HEK293T (cell line): Measurements from ENCODE around the gene GPR34.
A peak's percentile ranks its signal among the peaks of the same experiment; 100 is the strongest.

Source experiments
- CTCF ChIA-PET: fragments of 350-600 bp; formaldehyde crosslinking; extraction: SDS; loops from one replicate; lab custom pipeline; 2021; ENCODE audit warnings: antibody characterized with exemption, inconsistent platforms; lab: Yijun Ruan, JAX
- POLR2A ChIA-PET: fragments of 350-600 bp; formaldehyde crosslinking; extraction: SDS; loops from one replicate; lab custom pipeline; 2020; ENCODE audit warnings: antibody characterized with exemption, inconsistent platforms; lab: Yijun Ruan, JAX
- DNase-seq: peaks from one replicate; pipeline ENCODE4 v3.0.0; 2012; ENCODE audit warnings: mixed read lengths; ENCODE audit errors: extremely low spot score
- ARNT ChIP-seq: fragments of 450-650 bp; IDR thresholded peaks from 2 replicates; pipeline ENCODE4 v1.6.1; 2017; ENCODE audit warnings: mild to moderate bottlenecking
- BHLHE40 ChIP-seq: fragments of 450-650 bp; IDR thresholded peaks from 2 replicates; pipeline ENCODE4 v1.6.1; 2016; ENCODE audit warnings: mild to moderate bottlenecking, moderate library complexity, borderline replicate concordance
- CTBP1 ChIP-seq: fragments of 450-650 bp; IDR thresholded peaks from 2 replicates; pipeline ENCODE4 v1.6.1; 2016; ENCODE audit warnings: borderline replicate concordance
- ELF4 ChIP-seq: fragments of 450-650 bp; IDR thresholded peaks from 2 replicates; pipeline ENCODE4 v1.6.1; 2017; ENCODE audit warnings: antibody characterized with exemption
- FOXA1 ChIP-seq: fragments of 450-650 bp; IDR thresholded peaks from 2 replicates; pipeline ENCODE4 v1.6.1; 2016; ENCODE audit warnings: mild to moderate bottlenecking
- FOXK2 ChIP-seq: fragments of 450-650 bp; IDR thresholded peaks from 2 replicates; pipeline ENCODE4 v1.6.1; 2016; ENCODE audit warnings: mild to moderate bottlenecking
- FOXM1 ChIP-seq: fragments of 450-650 bp; IDR thresholded peaks from 2 replicates; pipeline ENCODE4 v1.6.1; 2017; ENCODE audit warnings: mild to moderate bottlenecking, borderline replicate concordance
- HDGF ChIP-seq: fragments of 450-650 bp; IDR thresholded peaks from 2 replicates; pipeline ENCODE4 v1.6.1; 2017; ENCODE audit warnings: antibody characterized with exemption, borderline replicate concordance
- L3MBTL2 ChIP-seq: fragments of 450-650 bp; conservative IDR thresholded peaks from 2 replicates; pipeline ENCODE4 v1.6.1; 2016; ENCODE audit warnings: mild to moderate bottlenecking
- LEF1 ChIP-seq: fragments of 450-650 bp; IDR thresholded peaks from 2 replicates; pipeline ENCODE4 v1.6.1; 2017; ENCODE audit warnings: mild to moderate bottlenecking, borderline replicate concordance
- NFRKB ChIP-seq: fragments of 450-650 bp; IDR thresholded peaks from 2 replicates; pipeline ENCODE4 v1.6.1; 2016; ENCODE audit warnings: mild to moderate bottlenecking, moderate library complexity
- SP1 ChIP-seq: fragments of 450-650 bp; IDR thresholded peaks from 2 replicates; pipeline ENCODE4 v1.6.1; 2017
- SUZ12 ChIP-seq: fragments of 450-650 bp; IDR thresholded peaks from 2 replicates; pipeline ENCODE4 v1.6.1; 2016; ENCODE audit warnings: mild to moderate bottlenecking
- TARDBP ChIP-seq: fragments of 450-650 bp; IDR thresholded peaks from 2 replicates; pipeline ENCODE4 v1.6.1; 2016
- ZNF384 ChIP-seq: fragments of 450-650 bp; IDR thresholded peaks from 2 replicates; pipeline ENCODE4 v1.6.1; 2016
- TF ChIP-seq, protein P1 (sequence below): fragments of 450-650 bp; IDR thresholded peaks from 2 replicates; pipeline ENCODE4 v1.6.1; 2016

The GPR34 gene

DNA sequence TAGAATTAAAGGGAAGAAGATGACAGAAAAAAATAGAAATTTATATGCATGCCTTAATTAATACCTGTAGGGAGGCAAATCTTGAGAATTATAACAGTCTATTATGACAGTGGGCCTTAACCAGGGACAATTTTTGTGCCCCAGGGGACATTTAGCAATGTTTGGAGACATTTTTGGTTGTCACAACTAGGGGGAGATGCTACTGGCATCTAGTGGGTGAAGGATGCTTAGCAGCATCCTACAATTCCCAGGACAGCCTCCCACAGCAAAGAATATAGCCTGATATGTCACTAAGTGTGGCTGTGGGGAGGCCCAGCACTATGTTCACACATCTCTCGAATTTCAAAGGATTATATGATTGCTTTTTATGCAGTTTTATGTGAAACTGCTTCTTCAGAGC, 45.8 kb downstream of the GPR34 start:
- DNase-seq = peak; percentile 25
- ChIA-PET POLR2A (no interaction called here), CTCF (no interaction called here)
- no peak for TF ChIP-seq NFRKB
- no peak for TF ChIP-seq CTBP1
- TF ChIP-seq, protein P1, sequence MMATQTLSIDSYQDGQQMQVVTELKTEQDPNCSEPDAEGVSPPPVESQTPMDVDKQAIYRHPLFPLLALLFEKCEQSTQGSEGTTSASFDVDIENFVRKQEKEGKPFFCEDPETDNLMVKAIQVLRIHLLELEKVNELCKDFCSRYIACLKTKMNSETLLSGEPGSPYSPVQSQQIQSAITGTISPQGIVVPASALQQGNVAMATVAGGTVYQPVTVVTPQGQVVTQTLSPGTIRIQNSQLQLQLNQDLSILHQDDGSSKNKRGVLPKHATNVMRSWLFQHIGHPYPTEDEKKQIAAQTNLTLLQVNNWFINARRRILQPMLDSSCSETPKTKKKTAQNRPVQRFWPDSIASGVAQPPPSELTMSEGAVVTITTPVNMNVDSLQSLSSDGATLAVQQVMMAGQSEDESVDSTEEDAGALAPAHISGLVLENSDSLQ = no peak
- TF ChIP-seq ELF4 = no peak
- TF ChIP-seq SP1 = no peak
- no peak for TF ChIP-seq TARDBP
- no peak for TF ChIP-seq SUZ12
- TF ChIP-seq FOXA1 = no peak
- TF ChIP-seq BHLHE40 = no peak
- no peak for TF ChIP-seq FOXM1
- no peak for TF ChIP-seq ZNF384
- TF ChIP-seq ARNT = no peak
- TF ChIP-seq LEF1 = no peak
- TF ChIP-seq HDGF = no peak
- TF ChIP-seq FOXK2 = no peak
- no peak for TF ChIP-seq L3MBTL2

DNA sequence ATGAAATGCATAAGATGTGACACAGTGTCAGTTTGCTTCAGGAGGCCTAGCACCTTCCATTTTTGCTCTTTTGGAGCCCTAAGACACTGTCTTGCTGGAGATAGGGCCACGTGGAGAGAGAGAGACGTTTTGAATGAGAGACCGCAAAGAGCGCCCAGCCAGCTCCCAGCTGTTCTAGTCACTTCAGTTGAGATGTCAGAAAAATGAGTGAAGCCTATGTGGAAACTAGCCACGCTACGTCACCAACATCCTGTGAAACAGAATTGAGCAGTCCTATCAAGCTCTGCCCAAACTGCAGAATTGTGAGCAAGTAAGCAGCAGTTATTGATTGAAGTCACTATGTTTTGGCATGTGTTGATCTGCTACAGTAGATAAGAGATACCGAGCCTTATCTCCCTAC, 48.3 kb downstream of the GPR34 start:
- POLR2A ChIA-PET = no interaction called here
- no peak for DNase-seq
- CTCF ChIA-PET = no interaction called here
- no peak for TF ChIP-seq ZNF384
- no peak for TF ChIP-seq ELF4
- no peak for TF ChIP-seq L3MBTL2
- no peak for TF ChIP-seq ARNT
- TF ChIP-seq BHLHE40 = no peak
- TF ChIP-seq NFRKB = no peak
- TF ChIP-seq FOXK2 = no peak
- TF ChIP-seq HDGF = no peak
- no peak for TF ChIP-seq FOXM1
- TF ChIP-seq CTBP1 = no peak
- no peak for TF ChIP-seq FOXA1
- TF ChIP-seq SUZ12 = no peak
- TF ChIP-seq, protein P1 = no peak
- TF ChIP-seq TARDBP = no peak
- no peak for TF ChIP-seq SP1

DNA sequence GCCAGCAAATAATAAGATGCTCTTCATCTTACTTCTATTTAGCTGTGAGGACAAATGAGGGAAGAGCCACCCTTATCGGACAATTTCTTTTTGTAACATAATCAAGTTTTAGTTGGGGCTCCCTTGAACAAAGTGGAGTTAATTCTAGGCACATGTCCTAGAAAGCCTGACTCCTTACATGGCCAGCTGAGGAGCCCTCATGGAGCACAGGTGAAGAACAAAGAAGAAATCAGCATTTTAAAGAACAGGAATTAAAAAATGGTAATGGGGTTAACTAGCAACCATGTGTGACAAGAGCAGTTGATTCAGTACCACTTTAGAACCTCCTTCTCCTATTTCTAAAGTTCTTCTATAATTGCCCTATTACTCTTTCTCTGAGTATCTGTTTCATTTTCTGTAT, 51.1 kb downstream of the GPR34 start:
- DNase-seq = no peak
- CTCF ChIA-PET = no interaction called here
- POLR2A ChIA-PET = no interaction called here
- no peak for TF ChIP-seq FOXK2
- TF ChIP-seq TARDBP = no peak
- no peak for TF ChIP-seq FOXM1
- TF ChIP-seq ZNF384 = no peak
- no peak for TF ChIP-seq SUZ12
- no peak for TF ChIP-seq HDGF
- no peak for TF ChIP-seq SP1
- no peak for TF ChIP-seq FOXA1
- no peak for TF ChIP-seq NFRKB
- no peak for TF ChIP-seq CTBP1
- no peak for TF ChIP-seq LEF1
- no peak for TF ChIP-seq L3MBTL2
- TF ChIP-seq BHLHE40 = no peak
- TF ChIP-seq ELF4 = no peak
- TF ChIP-seq ARNT = no peak
- TF ChIP-seq, protein P1 = no peak
